ENCODE measurements around the gene KLHL6. TPM values are rescaled to one million over a fixed set of nuclear protein-coding genes. Genes with fewer than 3 reads are reported as not detected.
A peak's percentile ranks its signal among the peaks of the same experiment; 100 is the strongest.

Gene KLHL6
- total and polyA plus RNA-seq, 10 of the 15 experiments (the other 5 are each of a cell fraction or from before 2014, with no cell fraction given): 4.0 to 91.8 (median 24.4) TPM

- TF ChIP-seq RELB (IDR thresholded peaks at IDR 0.05; ENCODE audit: low read depth) (no peak), ZNF687 (IDR thresholded peaks at IDR 0.05) (peak; percentile 82), CBX5 (IDR thresholded peaks at IDR 0.05; ENCODE audit: low read depth) (no peak), SUPT20H (IDR thresholded peaks at IDR 0.05; ENCODE audit: borderline replicate concordance, control insufficient read depth, low read depth, low read length) (no peak), TAF1 (IDR thresholded peaks at IDR 0.05; ENCODE audit: borderline replicate concordance, low read depth, low read length) (no peak), SIN3A (IDR thresholded peaks at IDR 0.05; ENCODE audit: low read depth, low read length) (no peak), MEF2B (IDR thresholded peaks at IDR 0.05; ENCODE audit: partially characterized antibody, poor library complexity, severe bottlenecking) (peak; percentile 60), ZNF217 (IDR thresholded peaks at IDR 0.05) (no peak), BCLAF1 (IDR thresholded peaks at IDR 0.05) (no peak), STAT3 (IDR thresholded peaks at IDR 0.05; ENCODE audit: low read depth, low read length) (no peak), CEBPZ (IDR thresholded peaks at IDR 0.05; ENCODE audit: low read depth, low read length) (no peak), SRF (IDR thresholded peaks at IDR 0.05; ENCODE audit: low read depth in 2 of 2, low read length in 2 of 2) (no peak), CEBPB (IDR thresholded peaks at IDR 0.05; ENCODE audit: borderline replicate concordance in 1 of 2, low read depth in 2 of 2, low read length in 2 of 2) (no peak), JUNB (IDR thresholded peaks at IDR 0.05) (no peak), TCF7 (IDR thresholded peaks at IDR 0.05; ENCODE audit: borderline replicate concordance) (no peak), CREM (IDR thresholded peaks at IDR 0.05; ENCODE audit: low read depth) (no peak), RAD21 (IDR thresholded peaks at IDR 0.05; ENCODE audit: insufficient read depth, low read depth, low read length) (no peak), SREBF1 (IDR thresholded peaks at IDR 0.05; ENCODE audit: low read length) (no peak)
Measured at GRCh38 chr3:183553334-183554026, 2.0 kb downstream of the KLHL6 start (continued).
